Endothelial cell of umbilical vein (primary cell): ENCODE results near the gene NLRP6.

Experiments
- CTCF ChIP-seq, 2 donors: IDR thresholded peaks; 1 replicate in 1 of 2; 2 replicates in 1 of 2; pipeline ENCODE4 v1.5.1; 2011; ENCODE audit warnings: low read length in 2 of 2, mild to moderate bottlenecking in 2 of 2, moderate library complexity in 2 of 2, control low read depth in 1 of 2, inconsistent platforms in 1 of 2, low read depth in 1 of 2; ENCODE audit not compliant: insufficient read depth in 1 of 2; ENCODE audit errors: extremely low read depth in 1 of 2
- EZH2 ChIP-seq: IDR thresholded peaks from 2 replicates; pipeline ENCODE4 v1.6.1; 2012; ENCODE audit warnings: borderline replicate concordance, low read depth, mild to moderate bottlenecking, moderate library complexity, low read length, inconsistent platforms; ENCODE audit not compliant: severe bottlenecking
- FOS ChIP-seq: IDR thresholded peaks from 2 replicates; pipeline ENCODE4 v1.6.1; 2011; ENCODE audit warnings: mild to moderate bottlenecking, low read length, moderate library complexity, borderline replicate concordance; ENCODE audit not compliant: insufficient read depth
- GATA2 ChIP-seq: IDR thresholded peaks from 2 replicates; pipeline ENCODE4 v1.7.0; 2011; ENCODE audit warnings: low read depth, mild to moderate bottlenecking, moderate library complexity, mixed read lengths, low read length; ENCODE audit not compliant: insufficient read length, insufficient read depth
- JUN ChIP-seq: IDR thresholded peaks from 2 replicates; pipeline ENCODE4 v1.6.1; 2011; ENCODE audit warnings: borderline replicate concordance, low read depth; ENCODE audit not compliant: insufficient read length, insufficient read depth
- MAX ChIP-seq: IDR thresholded peaks from 2 replicates; pipeline ENCODE4 v1.6.1; 2011; ENCODE audit not compliant: insufficient read depth, insufficient read length
- MYC ChIP-seq: IDR thresholded peaks from one replicate; pipeline ENCODE4 v1.6.1; 2011; ENCODE audit warnings: mild to moderate bottlenecking, low read depth, low read length
- POLR2A ChIP-seq: IDR thresholded peaks from 2 replicates; pipeline ENCODE4 v1.6.1; 2012; ENCODE audit warnings: low read depth, mild to moderate bottlenecking, control low read depth, low read length
- POLR2AphosphoS5 ChIP-seq: IDR thresholded peaks from 2 replicates; pipeline ENCODE4 v1.6.1; 2012; ENCODE audit warnings: low read depth, mild to moderate bottlenecking, control low read depth, low read length, moderate library complexity; ENCODE audit not compliant: insufficient read depth

GRCh38 chr11:261624-262023 is 16.6 kb upstream of the NLRP6 start:
- no peak for TF ChIP-seq POLR2A
- TF ChIP-seq CTCF (IDR thresholded peaks at IDR 0.05; ENCODE audit: extremely low read depth in 1 of 2, insufficient read depth in 1 of 2, low read depth in 1 of 2, low read length in 2 of 2), result no peak
- TF ChIP-seq GATA2, result no peak
- TF ChIP-seq EZH2, result no peak
- TF ChIP-seq POLR2AphosphoS5, result no peak
- TF ChIP-seq MAX, result no peak
- no peak for TF ChIP-seq JUN
- no peak for TF ChIP-seq MYC
- TF ChIP-seq FOS, result no peak
